ENCODE results near the gene SLC4A1. TPM values are rescaled to one million over a fixed set of nuclear protein-coding genes. Genes with fewer than 3 reads are reported as not detected.
A peak's percentile ranks its signal among the peaks of the same experiment; 100 is the strongest.

The SLC4A1 gene
- total RNA-seq, 1 donor from 2014 or later = not detected

DNA sequence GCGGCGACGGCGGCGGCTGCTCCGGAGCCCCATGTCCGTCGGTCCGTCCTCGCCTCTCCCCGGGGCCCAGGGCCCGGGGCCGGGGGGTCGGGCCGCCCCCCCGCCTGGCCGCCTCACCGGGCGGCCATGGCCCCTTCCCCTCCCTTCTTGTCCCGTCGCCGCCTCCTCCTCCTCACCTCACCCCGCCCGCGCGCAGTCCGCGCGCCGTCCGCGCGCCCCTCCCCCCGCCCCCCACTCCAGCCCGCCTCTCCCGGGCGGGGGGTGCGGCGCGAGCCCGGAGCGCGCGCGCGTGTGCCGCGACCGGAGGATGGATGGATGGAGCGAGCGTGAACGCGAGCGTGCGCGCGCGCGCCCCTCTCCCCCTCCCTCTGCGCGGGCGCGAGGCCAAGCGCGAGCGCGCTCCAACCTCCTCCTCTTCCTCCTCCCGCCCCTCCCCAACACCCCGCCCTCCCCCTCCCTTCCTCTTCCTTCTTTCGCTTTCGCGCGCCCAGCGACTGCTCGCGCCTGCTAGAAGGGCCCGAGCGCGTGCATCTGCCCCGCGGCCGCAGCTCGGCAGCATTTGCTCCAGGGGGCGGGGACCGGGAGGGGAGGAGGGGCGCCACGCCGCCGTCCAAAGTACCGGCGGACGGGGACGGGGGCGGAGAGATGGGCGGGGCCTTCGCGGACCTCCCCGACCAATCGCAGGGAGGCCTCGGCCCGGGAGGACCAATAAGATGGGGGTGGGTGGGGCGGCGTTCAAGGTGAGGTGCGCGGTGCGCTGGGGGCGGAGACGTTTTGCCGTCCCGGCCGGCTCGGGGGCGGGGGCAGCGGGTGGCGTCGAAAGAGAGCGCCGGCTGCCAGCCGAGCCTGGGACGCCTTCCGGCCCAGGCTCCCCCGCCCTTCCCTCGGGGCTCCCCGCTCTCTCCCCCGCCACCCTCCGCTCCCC is 68.1 kb downstream of the SLC4A1 start, which contains the start of gene ATXN7L3:
Gene ATXN7L3 (minus strand): TSS at position 332 of the 925 bp plus-strand sequence. CDS start 1,814 bp downstream, outside the sequence.
- TF ChIP-seq, protein P1, sequence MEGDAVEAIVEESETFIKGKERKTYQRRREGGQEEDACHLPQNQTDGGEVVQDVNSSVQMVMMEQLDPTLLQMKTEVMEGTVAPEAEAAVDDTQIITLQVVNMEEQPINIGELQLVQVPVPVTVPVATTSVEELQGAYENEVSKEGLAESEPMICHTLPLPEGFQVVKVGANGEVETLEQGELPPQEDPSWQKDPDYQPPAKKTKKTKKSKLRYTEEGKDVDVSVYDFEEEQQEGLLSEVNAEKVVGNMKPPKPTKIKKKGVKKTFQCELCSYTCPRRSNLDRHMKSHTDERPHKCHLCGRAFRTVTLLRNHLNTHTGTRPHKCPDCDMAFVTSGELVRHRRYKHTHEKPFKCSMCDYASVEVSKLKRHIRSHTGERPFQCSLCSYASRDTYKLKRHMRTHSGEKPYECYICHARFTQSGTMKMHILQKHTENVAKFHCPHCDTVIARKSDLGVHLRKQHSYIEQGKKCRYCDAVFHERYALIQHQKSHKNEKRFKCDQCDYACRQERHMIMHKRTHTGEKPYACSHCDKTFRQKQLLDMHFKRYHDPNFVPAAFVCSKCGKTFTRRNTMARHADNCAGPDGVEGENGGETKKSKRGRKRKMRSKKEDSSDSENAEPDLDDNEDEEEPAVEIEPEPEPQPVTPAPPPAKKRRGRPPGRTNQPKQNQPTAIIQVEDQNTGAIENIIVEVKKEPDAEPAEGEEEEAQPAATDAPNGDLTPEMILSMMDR (IDR thresholded peaks at IDR 0.05; ENCODE audit: unreplicated experiment) = no peak
- Mint-ChIP-seq H3K9me3 (no peaks in the 10 kb centered on the region), H3K4me1 (peaks cover 37% of the 10 kb centered on the region), H3K4me3 (peak within 1 kb of the TSS; percentile 87), H3K27ac (peak within 1 kb of the TSS; percentile 96), H3K36me3 (peaks cover 9% of the 10 kb centered on the region), H3K27me3 (ENCODE audit: low read depth) (no peaks in the 10 kb centered on the region)
- DNase-seq (ENCODE audit: low spot score in 2 of 2, unreplicated experiment in 2 of 2) = peak; percentile 98 to 100

DNA sequence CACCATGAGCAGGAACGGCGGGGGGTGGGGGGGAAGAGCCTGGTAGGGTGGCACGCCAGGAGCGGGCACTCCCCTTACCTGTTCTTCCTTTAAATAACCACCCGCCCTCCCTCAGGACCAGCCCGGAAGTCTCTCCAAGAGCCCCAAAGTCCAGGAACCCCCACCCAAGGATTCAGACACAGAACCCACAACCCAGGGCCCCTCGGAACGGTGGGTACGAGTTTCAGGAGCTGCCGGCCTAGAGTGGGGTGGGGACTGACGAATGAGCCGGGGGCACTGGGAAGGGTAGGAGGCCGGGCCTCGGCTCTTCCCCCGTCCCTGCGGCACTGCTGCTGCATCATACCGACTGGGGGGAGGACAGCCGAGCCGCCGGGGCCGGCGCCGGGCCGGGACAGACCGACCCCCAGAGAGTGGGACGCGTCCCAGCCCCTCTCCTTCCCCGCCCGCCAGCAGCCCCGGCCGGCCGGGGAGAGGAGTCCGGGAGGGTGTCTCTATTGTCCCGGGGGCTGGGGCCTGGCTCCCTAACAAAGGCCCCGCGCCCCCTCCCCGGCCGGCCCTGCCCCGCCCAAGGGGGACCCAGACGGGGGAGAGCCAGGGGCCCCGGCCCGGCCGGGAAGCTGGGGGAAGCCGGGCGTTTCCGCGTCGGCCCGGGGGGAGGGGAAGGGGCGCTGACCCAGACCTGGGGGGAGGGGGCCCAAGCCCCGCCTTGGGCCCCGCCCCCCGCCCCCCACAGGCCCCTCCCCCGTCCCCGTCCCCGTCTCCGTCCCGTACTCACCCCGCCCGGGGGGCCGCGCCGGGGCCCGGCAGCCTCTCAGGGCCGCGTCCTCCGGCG is 69.0 kb downstream of the SLC4A1 start:
- H3K9me3 Mint-ChIP-seq = no peaks in the 10 kb centered on the region
- TF ChIP-seq, protein P1 (IDR thresholded peaks at IDR 0.05; ENCODE audit: unreplicated experiment) = no peak
- peak; percentile 58 to 66 for DNase-seq (ENCODE audit: low spot score in 2 of 2, unreplicated experiment in 2 of 2)
- peaks cover 36% of the 10 kb centered on the region for H3K4me1 Mint-ChIP-seq
- peaks cover 12% of the 10 kb centered on the region for H3K36me3 Mint-ChIP-seq
- no peaks in the 10 kb centered on the region for H3K27me3 Mint-ChIP-seq (ENCODE audit: low read depth)
- H3K27ac Mint-ChIP-seq = peak overlapping the region; percentile 90
- H3K4me3 Mint-ChIP-seq = peak overlapping the region; percentile 75

Small RNAs within 50 kb of the gene (microRNA-seq; reads per million reads assigned to microRNA genes)
- not detected for gene MIR6782

Other genes starting within 250 kb of the SLC4A1 start
- 51.4 to 60.8 TPM (median 58.0 TPM) in 3 replicates for gene LSM12, start 201.5 kb downstream of the SLC4A1 start, total RNA-seq
- gene G6PC3, start 197.4 kb downstream of the SLC4A1 start, total RNA-seq = 58.3 to 63.2 TPM (median 61.4 TPM) in 3 replicates
- gene HDAC5, start 144.5 kb downstream of the SLC4A1 start, total RNA-seq = 33.4 to 34.1 TPM (median 33.5 TPM) in 3 replicates
- 6.0 to 6.4 TPM (median 6.2 TPM) in 3 replicates for gene HROB, start 126.2 kb downstream of the SLC4A1 start, total RNA-seq
- 0.14 to 0.16 TPM in 2 of 3 replicates, not detected in the other for gene ASB16, start 97.4 kb downstream of the SLC4A1 start, total RNA-seq
- 35.7 to 39.0 TPM (median 37.0 TPM) in 3 replicates for gene TMUB2, start 81.2 kb downstream of the SLC4A1 start, total RNA-seq
- gene ATXN7L3, start 68.3 kb downstream of the SLC4A1 start, total RNA-seq = 132 to 143 TPM (median 137 TPM) in 3 replicates
- gene UBTF, start 48.5 kb downstream of the SLC4A1 start, total RNA-seq = 113 to 120 TPM (median 119 TPM) in 3 replicates
- 0.34 to 0.60 TPM (median 0.53 TPM) in 3 replicates for gene RUNDC3A, start 40.5 kb upstream of the SLC4A1 start, total RNA-seq
- gene SLC25A39, start 56.7 kb upstream of the SLC4A1 start, total RNA-seq = 106 to 113 TPM (median 112 TPM) in 3 replicates
- gene GRN, start 77.2 kb upstream of the SLC4A1 start, total RNA-seq = 128 to 144 TPM (median 137 TPM) in 3 replicates
- 58.0 to 64.7 TPM (median 60.7 TPM) in 3 replicates for gene FAM171A2, start 95.7 kb upstream of the SLC4A1 start, total RNA-seq
- gene ITGA2B, start 121.5 kb upstream of the SLC4A1 start, total RNA-seq = 12.2 to 15.9 TPM (median 13.6 TPM) in 3 replicates
- gene GPATCH8, start 235.3 kb upstream of the SLC4A1 start, total RNA-seq = 75.6 to 77.1 TPM (median 76.3 TPM) in 3 replicates